ENCODE results near the gene LRWD1.

- TF ChIP-seq CTCF (IDR thresholded peaks at IDR 0.05) (no peak), POLR2A (IDR thresholded peaks at IDR 0.05) (no peak)
These were observed 10.3 kb upstream of the LRWD1 start for GRCh38 chr7:102454468-102454867.
